ENCODE data around the gene CCDC185.
A peak's percentile ranks its signal among the peaks of the same experiment; 100 is the strongest.

Gene CCDC185

DNA sequence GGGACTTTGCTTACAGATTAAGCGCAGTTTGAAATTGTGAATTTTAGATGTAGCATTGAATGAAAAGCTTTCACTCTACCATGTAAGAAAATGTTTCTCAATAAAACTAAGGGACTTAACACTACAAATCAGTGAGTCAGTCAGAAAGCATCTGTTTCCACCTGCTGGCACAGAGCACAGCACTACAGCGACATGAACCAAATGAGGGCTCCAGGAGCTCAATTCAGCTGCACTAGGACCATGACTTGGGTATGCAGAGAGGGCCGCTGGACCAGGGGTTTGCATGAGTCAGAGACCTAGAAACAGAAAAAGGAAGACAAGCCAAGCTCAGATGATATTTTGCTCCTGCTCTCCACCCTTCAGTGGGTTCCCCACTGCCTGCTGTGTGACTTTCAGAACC, 34.4 kb upstream of the CCDC185 start:
- H3K27ac ChIP-seq, result no peak overlapping the region
- CTCF ChIA-PET, result interaction anchor here (0.6 to 1.1 kb wide), 3 partner anchors 221 to 361 kb away, joined by 3 to 6 read pairs (median 3); no protein-coding TSS in a partner anchor
- peak; percentile 25 for DNase-seq (ENCODE audit: low spot score)
- TF ChIP-seq, protein P1, sequence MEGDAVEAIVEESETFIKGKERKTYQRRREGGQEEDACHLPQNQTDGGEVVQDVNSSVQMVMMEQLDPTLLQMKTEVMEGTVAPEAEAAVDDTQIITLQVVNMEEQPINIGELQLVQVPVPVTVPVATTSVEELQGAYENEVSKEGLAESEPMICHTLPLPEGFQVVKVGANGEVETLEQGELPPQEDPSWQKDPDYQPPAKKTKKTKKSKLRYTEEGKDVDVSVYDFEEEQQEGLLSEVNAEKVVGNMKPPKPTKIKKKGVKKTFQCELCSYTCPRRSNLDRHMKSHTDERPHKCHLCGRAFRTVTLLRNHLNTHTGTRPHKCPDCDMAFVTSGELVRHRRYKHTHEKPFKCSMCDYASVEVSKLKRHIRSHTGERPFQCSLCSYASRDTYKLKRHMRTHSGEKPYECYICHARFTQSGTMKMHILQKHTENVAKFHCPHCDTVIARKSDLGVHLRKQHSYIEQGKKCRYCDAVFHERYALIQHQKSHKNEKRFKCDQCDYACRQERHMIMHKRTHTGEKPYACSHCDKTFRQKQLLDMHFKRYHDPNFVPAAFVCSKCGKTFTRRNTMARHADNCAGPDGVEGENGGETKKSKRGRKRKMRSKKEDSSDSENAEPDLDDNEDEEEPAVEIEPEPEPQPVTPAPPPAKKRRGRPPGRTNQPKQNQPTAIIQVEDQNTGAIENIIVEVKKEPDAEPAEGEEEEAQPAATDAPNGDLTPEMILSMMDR (conservative IDR thresholded peaks at IDR 0.05; ENCODE audit: low read depth), result no peak
- POLR2A ChIA-PET (ENCODE audit: low non-redundant PET), result no interaction called here

DNA sequence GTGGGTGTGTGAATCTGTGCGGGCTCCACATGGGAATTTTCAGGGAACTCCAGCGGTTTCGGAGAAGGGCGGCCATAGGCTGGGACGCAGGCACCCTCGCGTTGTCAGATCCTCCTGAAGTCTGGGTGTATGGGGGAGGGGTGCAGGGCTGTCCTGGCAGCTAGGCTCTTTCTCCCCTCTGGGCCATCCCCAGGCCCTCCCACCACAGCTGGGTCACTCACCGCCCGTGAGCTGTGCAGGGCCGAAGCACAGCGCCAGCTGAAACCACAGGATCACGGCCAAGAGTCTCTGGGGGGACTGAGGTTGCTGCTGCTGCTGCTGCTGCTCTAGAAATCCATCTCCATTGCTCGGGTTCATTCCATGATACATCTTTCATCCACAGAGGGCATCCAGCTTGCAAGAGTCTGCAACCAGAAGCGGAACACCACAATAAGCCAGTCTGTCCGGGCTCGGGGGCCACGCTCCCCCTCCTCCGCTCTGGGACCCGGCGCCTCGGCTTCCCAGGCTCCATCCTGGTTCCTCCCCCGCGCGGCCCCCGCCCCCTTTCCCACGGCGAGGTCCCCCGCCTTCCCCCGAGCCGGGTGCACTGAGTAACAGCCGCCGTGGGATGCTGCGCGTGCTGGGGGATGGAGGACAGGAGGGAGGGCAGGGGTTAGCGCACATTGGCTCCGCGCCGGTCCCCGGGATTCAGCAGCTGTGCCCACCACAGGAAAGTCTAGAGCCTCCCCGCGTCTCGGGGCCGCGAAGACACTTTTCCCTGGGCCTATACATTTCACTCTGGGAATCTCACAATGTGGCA, 30.0 kb upstream of the CCDC185 start:
- no peak overlapping the region for H3K27ac ChIP-seq
- DNase-seq (ENCODE audit: low spot score), result no peak
- TF ChIP-seq, protein P1 (conservative IDR thresholded peaks at IDR 0.05; ENCODE audit: low read depth), result no peak
- POLR2A ChIA-PET (ENCODE audit: low non-redundant PET), result no interaction called here
- CTCF ChIA-PET, result interaction anchor here (0.6 to 2.5 kb wide), 3 partner anchors 120 to 230 kb away, joined by 3 to 14 read pairs (median 3); partner anchors contain the start of gene TLR5

DNA sequence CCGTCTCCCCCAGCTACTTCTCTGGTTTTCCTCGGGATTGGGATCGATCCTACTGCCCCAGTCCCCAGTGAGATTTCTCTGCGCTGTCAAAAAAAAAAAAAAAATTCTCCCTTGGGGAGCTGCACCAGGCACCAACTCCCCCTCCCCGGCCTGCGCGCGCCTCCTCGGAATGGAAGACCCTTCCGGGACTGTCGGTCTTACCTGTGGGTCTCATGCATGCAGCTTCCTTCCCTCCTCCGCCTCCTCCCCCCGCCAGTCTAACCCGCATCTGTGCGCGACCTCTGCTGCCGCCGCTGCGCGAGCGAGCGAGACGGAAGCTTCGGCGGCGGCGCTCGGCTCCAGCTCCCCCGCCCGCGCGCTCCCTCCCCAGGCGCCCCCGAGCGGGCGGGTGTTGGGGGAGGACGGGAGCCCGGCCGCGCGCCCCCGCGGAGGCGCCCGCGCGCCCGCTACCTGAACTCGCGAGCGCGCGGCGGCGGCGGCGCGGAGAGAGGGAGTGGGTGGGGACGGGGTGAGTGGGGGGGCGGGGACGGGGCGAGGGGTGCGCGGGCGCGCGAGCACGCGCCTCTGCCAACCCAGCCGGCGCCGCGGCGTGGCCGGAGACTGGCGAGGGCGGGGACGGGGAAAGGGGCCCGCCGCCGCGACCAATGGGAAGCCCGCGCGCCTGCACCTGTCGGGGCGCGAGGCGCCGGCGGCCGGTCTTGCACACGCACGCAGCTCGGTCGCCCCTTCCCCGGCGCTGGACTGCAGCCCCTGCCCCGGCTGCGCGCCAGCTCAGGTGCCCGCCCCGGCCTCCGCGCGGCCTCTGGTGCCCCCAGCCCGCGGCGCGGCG, 29.1 kb upstream of the CCDC185 start, which contains the start of gene SUSD4:
Gene SUSD4, minus strand, starts transcription at position 321 of the 829 bp plus-strand sequence. CDS start 751 bp downstream, outside the sequence.
- POLR2A ChIA-PET (ENCODE audit: low non-redundant PET), result no interaction called here
- TF ChIP-seq, protein P1 (conservative IDR thresholded peaks at IDR 0.05; ENCODE audit: low read depth), result no peak
- no peak within 1 kb of the TSS for H3K27ac ChIP-seq
- CTCF ChIA-PET, result interaction anchor here (0.7 to 2.5 kb wide), 4 partner anchors 10 to 230 kb away, joined by 3 to 14 read pairs (median 4); partner anchors contain the start of gene TLR5
- peak; percentile 31 for DNase-seq (ENCODE audit: low spot score)

DNA sequence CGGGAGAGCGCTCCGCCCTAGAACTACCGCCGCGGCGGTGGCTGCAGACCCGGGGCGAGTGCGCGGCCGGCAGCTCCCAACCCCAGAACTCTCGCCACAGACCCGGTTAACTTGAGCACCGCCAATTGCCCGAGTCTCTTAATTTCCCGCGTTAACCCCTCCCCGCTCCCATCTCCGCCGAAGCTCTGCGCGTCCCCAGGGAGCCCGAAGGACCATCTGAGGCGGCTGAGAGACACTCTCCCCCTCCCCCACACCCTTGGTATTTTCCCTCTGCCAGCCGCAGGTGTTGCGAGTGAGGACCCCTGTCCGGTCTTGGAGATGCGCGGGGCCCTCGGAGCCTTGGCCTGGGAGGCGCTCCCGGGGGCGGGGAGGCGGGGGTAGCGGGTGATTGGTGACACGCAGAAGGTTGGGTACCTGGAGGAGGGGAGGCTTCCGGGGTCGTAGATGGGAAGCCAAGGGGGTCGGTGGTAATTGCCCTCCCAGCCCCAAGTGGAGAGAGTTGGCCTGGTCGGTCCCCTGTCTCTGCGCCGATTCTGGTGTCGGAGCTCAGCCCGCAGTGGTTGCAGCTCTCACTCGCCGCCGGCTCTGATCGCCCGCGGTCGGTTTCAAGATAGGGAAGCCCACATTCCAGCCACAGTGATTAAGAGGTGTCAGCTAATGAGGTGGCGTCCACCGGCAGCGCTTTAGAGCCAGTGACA, 28.4 kb upstream of the CCDC185 start:
- TF ChIP-seq, protein P1 (conservative IDR thresholded peaks at IDR 0.05; ENCODE audit: low read depth), result no peak
- no peak for DNase-seq (ENCODE audit: low spot score)
- CTCF ChIA-PET, result interaction anchor here (0.7 to 2.5 kb wide), 5 partner anchors 10 to 331 kb away, joined by 3 to 14 read pairs (median 4); partner anchors contain the start of gene TLR5
- H3K27ac ChIP-seq, result no peak overlapping the region
- POLR2A ChIA-PET (ENCODE audit: low non-redundant PET), result no interaction called here

DNA sequence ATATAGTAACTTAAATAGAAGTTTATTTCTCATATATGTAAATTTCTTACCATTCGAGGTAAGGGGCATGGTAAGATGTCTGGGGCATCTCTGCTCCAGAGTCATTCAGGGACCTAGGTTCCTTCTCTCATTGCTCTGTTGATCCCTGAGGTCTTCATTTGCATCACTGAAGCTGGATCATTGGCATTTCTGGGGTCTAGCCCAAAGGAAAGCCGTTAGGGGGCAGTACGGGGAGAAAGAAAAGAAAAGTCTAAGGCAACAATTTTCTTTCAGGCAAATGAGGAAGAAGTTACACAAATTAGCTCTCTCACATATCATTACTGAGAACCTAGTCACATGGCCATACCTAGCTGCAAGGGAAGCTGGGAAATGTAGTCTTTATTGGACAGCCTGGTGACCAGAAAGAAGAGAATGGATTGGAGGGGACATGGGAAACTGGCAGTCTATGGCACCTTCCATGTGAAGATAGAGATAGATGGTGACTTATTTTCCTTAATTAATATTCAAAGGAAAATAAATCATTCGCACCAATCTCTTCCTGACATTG, 19.1 kb upstream of the CCDC185 start:
- no peak for DNase-seq (ENCODE audit: low spot score)
- POLR2A ChIA-PET (ENCODE audit: low non-redundant PET), result no interaction called here
- no peak overlapping the region for H3K27ac ChIP-seq
- TF ChIP-seq, protein P1 (conservative IDR thresholded peaks at IDR 0.05; ENCODE audit: low read depth), result no peak
- CTCF ChIA-PET, result interaction anchor here (0.6 to 1.7 kb wide), 2 partner anchors 9 to 1422 kb away, joined by 3 to 4 read pairs; no protein-coding TSS in a partner anchor
